Activated effector memory CD4-positive, alpha-beta T cell treated with Interleukin-2 at 50 U/mL for 16 hours (primary cell): ENCODE measurements around the gene XPO6.

Source experiments
- DNase-seq: peaks from one replicate; pipeline ENCODE4 v3.0.0-alpha.2; 2020

XPO6 gene

GRCh38 chr16:28106467-28107215 lies 105.1 kb downstream of the XPO6 start:
- no peak for DNase-seq

- no peak for DNase-seq
These were observed 105.8 kb downstream of the XPO6 start for GRCh38 chr16:28105954-28106353.

GRCh38 chr16:28105297-28105696 lies 106.5 kb downstream of the XPO6 start:
- DNase-seq: no peak

- no peak for DNase-seq
These were observed 107.4 kb downstream of the XPO6 start for GRCh38 chr16:28104404-28104803.

- no peak for DNase-seq
These were observed 108.1 kb downstream of the XPO6 start for GRCh38 chr16:28103516-28104170.

GRCh38 chr16:28101533-28101890 lies 110.3 kb downstream of the XPO6 start:
- DNase-seq: no peak

- no peak for DNase-seq
These were observed 110.8 kb downstream of the XPO6 start for GRCh38 chr16:28100810-28101532.

GRCh38 chr16:28098959-28099945 lies 112.5 kb downstream of the XPO6 start:
- no peak for DNase-seq

- no peak for DNase-seq
These were observed 113.4 kb downstream of the XPO6 start for GRCh38 chr16:28098171-28098958.

- DNase-seq: no peak
These were observed 114.5 kb downstream of the XPO6 start for GRCh38 chr16:28096983-28097899.

- DNase-seq: no peak
These were observed 118.4 kb downstream of the XPO6 start for GRCh38 chr16:28093385-28093725.

GRCh38 chr16:28092721-28093384 lies 118.9 kb downstream of the XPO6 start:
- no peak for DNase-seq

- no peak for DNase-seq
These were observed 120.1 kb downstream of the XPO6 start for GRCh38 chr16:28091656-28092055.

GRCh38 chr16:28090646-28091377 lies 121.0 kb downstream of the XPO6 start:
- no peak for DNase-seq

- DNase-seq: no peak
These were observed 121.8 kb downstream of the XPO6 start for GRCh38 chr16:28089992-28090365.

- DNase-seq: no peak
These were observed 122.4 kb downstream of the XPO6 start for GRCh38 chr16:28089205-28089991.

GRCh38 chr16:28087675-28088300 lies 124.0 kb downstream of the XPO6 start:
- DNase-seq: no peak

GRCh38 chr16:28087140-28087660 lies 124.6 kb downstream of the XPO6 start:
- DNase-seq: no peak
